H9 (cell line): ENCODE data around the gene RCAN1. TPM values are rescaled to one million over a fixed set of nuclear protein-coding genes. Genes with fewer than 3 reads are reported as not detected.

Source experiments
- DNase-seq: peaks from one replicate; pipeline ENCODE4 v3.0.0-alpha.2; 2017
- H2AFZ ChIP-seq: one replicate; pipeline ENCODE4 v1.6.1; 2013; ENCODE audit warnings: mild to moderate bottlenecking, low read length, control low read depth, moderate library complexity
- H2AK5ac ChIP-seq: 2 replicates; pipeline ENCODE4 v1.6.1; 2013; ENCODE audit warnings: low read length, control low read depth, mixed read lengths; ENCODE audit not compliant: insufficient read length
- H2BK120ac ChIP-seq: one replicate; pipeline ENCODE4 v1.6.1; 2013; ENCODE audit warnings: low read depth, mild to moderate bottlenecking, low read length, control low read depth, inconsistent platforms; ENCODE audit not compliant: poor library complexity, severe bottlenecking
- H2BK12ac ChIP-seq: 2 replicates; pipeline ENCODE4 v1.6.1; 2013; ENCODE audit warnings: low read length, control low read depth, mixed read lengths, low read depth; ENCODE audit not compliant: insufficient read length
- H2BK15ac ChIP-seq: 2 replicates; pipeline ENCODE4 v1.6.1; 2013; ENCODE audit warnings: low read depth, low read length, control low read depth
- H2BK20ac ChIP-seq: one replicate; pipeline ENCODE4 v1.6.1; 2013; ENCODE audit warnings: low read depth, mild to moderate bottlenecking, low read length, control low read depth, inconsistent platforms; ENCODE audit not compliant: poor library complexity, severe bottlenecking
- H2BK5ac ChIP-seq: 2 replicates; pipeline ENCODE4 v1.6.1; 2013; ENCODE audit warnings: low read length, control low read depth, mixed read lengths; ENCODE audit not compliant: insufficient read length
- H3K14ac ChIP-seq: 2 replicates; pipeline ENCODE4 v1.6.1; 2013; ENCODE audit warnings: low read length, control low read depth; ENCODE audit not compliant: insufficient read depth
- H3K18ac ChIP-seq: 2 replicates; pipeline ENCODE4 v1.6.1; 2013; ENCODE audit warnings: low read depth, mild to moderate bottlenecking, mixed read lengths, low read length, control low read depth; ENCODE audit not compliant: insufficient read length
- H3K23ac ChIP-seq: 2 replicates; pipeline ENCODE4 v1.6.1; 2013; ENCODE audit warnings: low read length, control low read depth, mixed read lengths, low read depth; ENCODE audit not compliant: insufficient read length
- H3K23me2 ChIP-seq: 2 replicates; pipeline ENCODE4 v1.6.1; 2013; ENCODE audit warnings: low read depth, mild to moderate bottlenecking, mixed read lengths, low read length, control low read depth; ENCODE audit not compliant: insufficient read length, poor library complexity, severe bottlenecking
- H3K27ac ChIP-seq: 2 replicates; pipeline ENCODE4 v1.5.1; 2013; ENCODE audit warnings: low read length, control low read depth, mixed read lengths, low read depth; ENCODE audit not compliant: insufficient read length
- H3K27me3 ChIP-seq: 2 replicates; pipeline ENCODE4 v1.6.1; 2013; ENCODE audit warnings: low read length, control low read depth, inconsistent platforms; ENCODE audit not compliant: insufficient read depth
- H3K4ac ChIP-seq: 2 replicates; pipeline ENCODE4 v1.6.1; 2013; ENCODE audit warnings: low read depth, mild to moderate bottlenecking, control low read depth, inconsistent platforms, low read length, moderate library complexity
- H3K4me1 ChIP-seq: 2 replicates; pipeline ENCODE4 v1.6.1; 2013; ENCODE audit warnings: low read length, control low read depth, inconsistent platforms; ENCODE audit not compliant: insufficient read depth
- H3K4me2 ChIP-seq: 2 replicates; pipeline ENCODE4 v1.6.1; 2013; ENCODE audit warnings: low read length, control low read depth, mixed read lengths; ENCODE audit not compliant: insufficient read length, insufficient read depth
- H3K56ac ChIP-seq: 2 replicates; pipeline ENCODE4 v1.6.1; 2013; ENCODE audit warnings: low read depth, mild to moderate bottlenecking, mixed read lengths, low read length, control low read depth; ENCODE audit not compliant: insufficient read length
- H3K79me1 ChIP-seq: 2 replicates; pipeline ENCODE4 v1.6.1; 2013; ENCODE audit warnings: low read depth, mild to moderate bottlenecking, moderate library complexity, low read length, control low read depth, inconsistent platforms; ENCODE audit not compliant: insufficient read depth, poor library complexity, severe bottlenecking
- H3K79me2 ChIP-seq: 2 replicates; pipeline ENCODE4 v1.6.1; 2013; ENCODE audit warnings: low read length, control low read depth, inconsistent platforms; ENCODE audit not compliant: insufficient read depth
- H3K9ac ChIP-seq: 2 replicates; pipeline ENCODE4 v1.6.1; 2013; ENCODE audit warnings: low read length, control low read depth, mixed read lengths; ENCODE audit not compliant: insufficient read length; ENCODE audit errors: extremely low read depth
- H3K9me3 ChIP-seq: one replicate; pipeline ENCODE4 v1.6.1; 2013; ENCODE audit warnings: low read depth, low read length, inconsistent platforms; ENCODE audit not compliant: control insufficient read depth
- H3T11ph ChIP-seq: one replicate; pipeline ENCODE4 v1.6.1; 2013; ENCODE audit warnings: mild to moderate bottlenecking, low read length, control low read depth, inconsistent platforms
- H4K20me1 ChIP-seq: one replicate; pipeline ENCODE4 v1.6.1; 2013; ENCODE audit not compliant: control insufficient read depth, insufficient read length, insufficient read depth
- H4K5ac ChIP-seq: 2 replicates; pipeline ENCODE4 v1.6.1; 2013; ENCODE audit warnings: low read depth, mild to moderate bottlenecking, mixed read lengths, low read length, control low read depth; ENCODE audit not compliant: insufficient read length
- H4K8ac ChIP-seq: replicated peaks from 2 replicates; pipeline ENCODE4 v1.6.1; 2013; ENCODE audit warnings: low read length, control low read depth, mixed read lengths, low read depth; ENCODE audit not compliant: insufficient read length
- H4K91ac ChIP-seq: 2 replicates; pipeline ENCODE4 v1.6.1; 2013; ENCODE audit warnings: low read depth, mild to moderate bottlenecking, moderate library complexity, mixed read lengths, low read length, control low read depth; ENCODE audit not compliant: insufficient read length
- H3K27ac Mint-ChIP-seq, 3 experiments: 2 replicates in 2 of 3; 3 replicates in 1 of 3; pipeline ENCODE4 v1.8.0; 2020 to 2021; ENCODE audit warnings: mixed read lengths in 3 of 3, mild to moderate bottlenecking in 1 of 3, moderate library complexity in 1 of 3
- H3K27me3 Mint-ChIP-seq: 2 replicates; pipeline ENCODE4 v1.8.0; 2021; ENCODE audit warnings: low read depth, mild to moderate bottlenecking, moderate library complexity, mixed read lengths
- H3K36me3 Mint-ChIP-seq, 3 experiments: 2 replicates in 2 of 3; 3 replicates in 1 of 3; pipeline ENCODE4 v1.8.0; 2020 to 2021; ENCODE audit warnings: low read depth in 3 of 3, mixed read lengths in 3 of 3; ENCODE audit not compliant: insufficient read depth in 1 of 3
- H3K4me1 Mint-ChIP-seq, 2 experiments: 2 replicates each; pipeline ENCODE4 v1.8.0; 2020; ENCODE audit warnings: mixed read lengths in 2 of 2
- H3K4me3 Mint-ChIP-seq, 2 experiments: 2 replicates in 1 of 2; 3 replicates in 1 of 2; pipeline ENCODE4 v1.8.0; 2020 to 2021; ENCODE audit warnings: mild to moderate bottlenecking in 2 of 2, mixed read lengths in 2 of 2, moderate library complexity in 1 of 2
- H3K9me3 Mint-ChIP-seq, 2 experiments: 2 replicates in 1 of 2; 3 replicates in 1 of 2; pipeline ENCODE4 v1.8.0; 2020; ENCODE audit warnings: mild to moderate bottlenecking in 2 of 2, mixed read lengths in 2 of 2, moderate library complexity in 1 of 2
- CTCF ChIP-seq: fragments of 200-600 bp; sonication (generic); conservative IDR thresholded peaks from 3 replicates; pipeline ENCODE4 v1.8.0; 2021; ENCODE audit warnings: antibody characterized with exemption, mild to moderate bottlenecking
- WGBS: extraction: QIAGEN DNeasy Blood & Tissue Kit; methylation state at CpG from one replicate; pipeline ENCODE4 v1.1.7; 2013; ENCODE audit warnings: missing lambda C conversion rate, low lambda C conversion rate, mixed read lengths; ENCODE audit not compliant: insufficient read length; ENCODE audit errors: extremely low coverage; 5-methylcytosine and 5-hydroxymethylcytosine counted together
- total RNA-seq: library from RNA; stranded (reverse); gene quantifications from 2 replicates; pipeline ENCODE4 v1.2.1, GENCODE V29; 2021

Gene RCAN1
- total RNA-seq, 1 experiment from 2014 or later: 7.0 TPM

- H3K27ac ChIP-seq: no peak overlapping the region
- no peak for DNase-seq
- no CpG with 5 or more reads among the region's 5 CpGs for WGBS
These were observed 21.5 kb downstream of the RCAN1 start for GRCh38 chr21:34593423-34593822.

More at GRCh38 chr21:34593423-34593822, 21.5 kb downstream of the RCAN1 start:
- Histone ChIP-seq H3K14ac (no peak overlapping the region), H3K23me2 (no peaks in the 10 kb centered on the region), H2BK120ac (no peak overlapping the region), H2BK20ac (no peak overlapping the region), H3K27me3 (no peaks in the 10 kb centered on the region), H3K56ac (no peak overlapping the region), H3K4me2 (no peak overlapping the region), H3T11ph (no peak overlapping the region), H2BK12ac (no peak overlapping the region), H3K79me2 (no peaks in the 10 kb centered on the region), H4K5ac (no peak overlapping the region), H2BK15ac (no peak overlapping the region), H3K79me1 (no peaks in the 10 kb centered on the region), H3K9ac (no peak overlapping the region), H2AFZ (no peak overlapping the region), H4K8ac (no peak overlapping the region), H4K20me1 (no peaks in the 10 kb centered on the region), H2AK5ac (no peak overlapping the region), H3K4ac (no peak overlapping the region), H4K91ac (no peak overlapping the region), H3K23ac (no peak overlapping the region), H3K9me3 (no peaks in the 10 kb centered on the region), H3K18ac (no peak overlapping the region), H2BK5ac (no peak overlapping the region), H3K4me1 (no peaks in the 10 kb centered on the region; the same call in 1 of the 2 replicates)
- Mint-ChIP-seq H3K4me3 (no peak overlapping the region), H3K27ac (no peak overlapping the region), H3K4me1 (peaks cover 2 to 4% of the 10 kb centered on the region in 2 experiments; a peak in 3 of 4 replicates), H3K9me3 (no peaks in the 10 kb centered on the region), H3K27me3 (no peaks in the 10 kb centered on the region), H3K36me3 (no peaks in the 10 kb centered on the region)
- no peak for TF ChIP-seq CTCF
